WTC11 (cell line): Measurements from ENCODE around the gene OPA1.

Source experiments
- ATF1 ChIP-seq: sonication (generic); formaldehyde crosslinking; IDR thresholded peaks from 2 replicates; pipeline ENCODE4 v1.8.1; 2023; ENCODE audit warnings: mild to moderate bottlenecking, moderate library complexity, missing genetic modification reagents
- CBFB ChIP-seq: sonication (generic); formaldehyde crosslinking; IDR thresholded peaks from 2 replicates; pipeline ENCODE4 v1.8.1; 2022; ENCODE audit warnings: mild to moderate bottlenecking, low read depth, missing genetic modification reagents
- CREB1 ChIP-seq: sonication (generic); formaldehyde crosslinking; IDR thresholded peaks from 2 replicates; pipeline ENCODE4 v1.8.0; 2023; ENCODE audit warnings: mild to moderate bottlenecking, missing genetic modification reagents
- E2F5 ChIP-seq: sonication (generic); formaldehyde crosslinking; IDR thresholded peaks from 2 replicates; pipeline ENCODE4 v1.8.1; 2022; ENCODE audit warnings: mild to moderate bottlenecking, moderate library complexity, missing genetic modification reagents
- ERG ChIP-seq: fragments of 250-450 bp; sonication (Bioruptor Pico); IDR thresholded peaks from 2 replicates; pipeline ENCODE4 v1.8.0; 2021; ENCODE audit warnings: mild to moderate bottlenecking
- SMAD4 ChIP-seq: sonication (generic); formaldehyde crosslinking; IDR thresholded peaks from 2 replicates; pipeline ENCODE4 v1.8.0; 2022; ENCODE audit warnings: mild to moderate bottlenecking, missing genetic modification reagents
- SOX15 ChIP-seq: fragments of 250-450 bp; sonication (Bioruptor Pico); IDR thresholded peaks from 2 replicates; pipeline ENCODE4 v1.9.0; 2021; ENCODE audit warnings: mild to moderate bottlenecking
- ZBTB21 ChIP-seq: sonication (generic); formaldehyde crosslinking; IDR thresholded peaks from 2 replicates; pipeline ENCODE4 v1.8.1; 2023; ENCODE audit warnings: mild to moderate bottlenecking, missing genetic modification reagents, borderline replicate concordance
- TF ChIP-seq, protein P1 (sequence below): fragments of 200-600 bp; IDR thresholded peaks from 2 replicates; pipeline ENCODE4 v1.8.0; 2022; ENCODE audit warnings: antibody characterized with exemption
- TF ChIP-seq, protein P2 (sequence below): sonication (generic); formaldehyde crosslinking; IDR thresholded peaks from 2 replicates; pipeline ENCODE4 v1.8.0; 2023; ENCODE audit warnings: missing genetic modification reagents
- TF ChIP-seq, protein P3 (sequence below): sonication (generic); formaldehyde crosslinking; conservative IDR thresholded peaks from 2 replicates; pipeline ENCODE4 v1.8.1; 2022; ENCODE audit warnings: mild to moderate bottlenecking, missing genetic modification reagents
- TF ChIP-seq, protein P4 (sequence below): sonication (generic); formaldehyde crosslinking; IDR thresholded peaks from 2 replicates; pipeline ENCODE4 v1.8.1; 2023; ENCODE audit warnings: mild to moderate bottlenecking, missing genetic modification reagents, borderline replicate concordance
- TF ChIP-seq, protein P5 (sequence below): sonication (generic); formaldehyde crosslinking; IDR thresholded peaks from 2 replicates; pipeline ENCODE4 v1.8.0; 2023; ENCODE audit warnings: missing genetic modification reagents, mild to moderate bottlenecking, borderline replicate concordance

GRCh38 chr3:193714523-193715137 is 121.6 kb downstream of the OPA1 start:
- TF ChIP-seq, protein P1, sequence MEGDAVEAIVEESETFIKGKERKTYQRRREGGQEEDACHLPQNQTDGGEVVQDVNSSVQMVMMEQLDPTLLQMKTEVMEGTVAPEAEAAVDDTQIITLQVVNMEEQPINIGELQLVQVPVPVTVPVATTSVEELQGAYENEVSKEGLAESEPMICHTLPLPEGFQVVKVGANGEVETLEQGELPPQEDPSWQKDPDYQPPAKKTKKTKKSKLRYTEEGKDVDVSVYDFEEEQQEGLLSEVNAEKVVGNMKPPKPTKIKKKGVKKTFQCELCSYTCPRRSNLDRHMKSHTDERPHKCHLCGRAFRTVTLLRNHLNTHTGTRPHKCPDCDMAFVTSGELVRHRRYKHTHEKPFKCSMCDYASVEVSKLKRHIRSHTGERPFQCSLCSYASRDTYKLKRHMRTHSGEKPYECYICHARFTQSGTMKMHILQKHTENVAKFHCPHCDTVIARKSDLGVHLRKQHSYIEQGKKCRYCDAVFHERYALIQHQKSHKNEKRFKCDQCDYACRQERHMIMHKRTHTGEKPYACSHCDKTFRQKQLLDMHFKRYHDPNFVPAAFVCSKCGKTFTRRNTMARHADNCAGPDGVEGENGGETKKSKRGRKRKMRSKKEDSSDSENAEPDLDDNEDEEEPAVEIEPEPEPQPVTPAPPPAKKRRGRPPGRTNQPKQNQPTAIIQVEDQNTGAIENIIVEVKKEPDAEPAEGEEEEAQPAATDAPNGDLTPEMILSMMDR = no peak
- TF ChIP-seq, protein P2, sequence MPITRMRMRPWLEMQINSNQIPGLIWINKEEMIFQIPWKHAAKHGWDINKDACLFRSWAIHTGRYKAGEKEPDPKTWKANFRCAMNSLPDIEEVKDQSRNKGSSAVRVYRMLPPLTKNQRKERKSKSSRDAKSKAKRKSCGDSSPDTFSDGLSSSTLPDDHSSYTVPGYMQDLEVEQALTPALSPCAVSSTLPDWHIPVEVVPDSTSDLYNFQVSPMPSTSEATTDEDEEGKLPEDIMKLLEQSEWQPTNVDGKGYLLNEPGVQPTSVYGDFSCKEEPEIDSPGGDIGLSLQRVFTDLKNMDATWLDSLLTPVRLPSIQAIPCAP (CRISPR knock-in tag) = no peak
- no peak for TF ChIP-seq SOX15
- TF ChIP-seq, protein P3, sequence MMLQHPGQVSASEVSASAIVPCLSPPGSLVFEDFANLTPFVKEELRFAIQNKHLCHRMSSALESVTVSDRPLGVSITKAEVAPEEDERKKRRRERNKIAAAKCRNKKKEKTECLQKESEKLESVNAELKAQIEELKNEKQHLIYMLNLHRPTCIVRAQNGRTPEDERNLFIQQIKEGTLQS (CRISPR knock-in tag) = no peak
- TF ChIP-seq E2F5 (CRISPR knock-in tag) = no peak
- TF ChIP-seq ATF1 (CRISPR knock-in tag) = no peak
- TF ChIP-seq SMAD4 = no peak
- no peak for TF ChIP-seq ERG (CRISPR knock-in tag)
- TF ChIP-seq, protein P4, sequence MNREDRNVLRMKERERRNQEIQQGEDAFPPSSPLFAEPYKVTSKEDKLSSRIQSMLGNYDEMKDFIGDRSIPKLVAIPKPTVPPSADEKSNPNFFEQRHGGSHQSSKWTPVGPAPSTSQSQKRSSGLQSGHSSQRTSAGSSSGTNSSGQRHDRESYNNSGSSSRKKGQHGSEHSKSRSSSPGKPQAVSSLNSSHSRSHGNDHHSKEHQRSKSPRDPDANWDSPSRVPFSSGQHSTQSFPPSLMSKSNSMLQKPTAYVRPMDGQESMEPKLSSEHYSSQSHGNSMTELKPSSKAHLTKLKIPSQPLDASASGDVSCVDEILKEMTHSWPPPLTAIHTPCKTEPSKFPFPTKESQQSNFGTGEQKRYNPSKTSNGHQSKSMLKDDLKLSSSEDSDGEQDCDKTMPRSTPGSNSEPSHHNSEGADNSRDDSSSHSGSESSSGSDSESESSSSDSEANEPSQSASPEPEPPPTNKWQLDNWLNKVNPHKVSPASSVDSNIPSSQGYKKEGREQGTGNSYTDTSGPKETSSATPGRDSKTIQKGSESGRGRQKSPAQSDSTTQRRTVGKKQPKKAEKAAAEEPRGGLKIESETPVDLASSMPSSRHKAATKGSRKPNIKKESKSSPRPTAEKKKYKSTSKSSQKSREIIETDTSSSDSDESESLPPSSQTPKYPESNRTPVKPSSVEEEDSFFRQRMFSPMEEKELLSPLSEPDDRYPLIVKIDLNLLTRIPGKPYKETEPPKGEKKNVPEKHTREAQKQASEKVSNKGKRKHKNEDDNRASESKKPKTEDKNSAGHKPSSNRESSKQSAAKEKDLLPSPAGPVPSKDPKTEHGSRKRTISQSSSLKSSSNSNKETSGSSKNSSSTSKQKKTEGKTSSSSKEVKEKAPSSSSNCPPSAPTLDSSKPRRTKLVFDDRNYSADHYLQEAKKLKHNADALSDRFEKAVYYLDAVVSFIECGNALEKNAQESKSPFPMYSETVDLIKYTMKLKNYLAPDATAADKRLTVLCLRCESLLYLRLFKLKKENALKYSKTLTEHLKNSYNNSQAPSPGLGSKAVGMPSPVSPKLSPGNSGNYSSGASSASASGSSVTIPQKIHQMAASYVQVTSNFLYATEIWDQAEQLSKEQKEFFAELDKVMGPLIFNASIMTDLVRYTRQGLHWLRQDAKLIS = no peak
- TF ChIP-seq CREB1 (CRISPR knock-in tag) = no peak
- no peak for TF ChIP-seq CBFB (CRISPR knock-in tag)
- TF ChIP-seq, protein P5, sequence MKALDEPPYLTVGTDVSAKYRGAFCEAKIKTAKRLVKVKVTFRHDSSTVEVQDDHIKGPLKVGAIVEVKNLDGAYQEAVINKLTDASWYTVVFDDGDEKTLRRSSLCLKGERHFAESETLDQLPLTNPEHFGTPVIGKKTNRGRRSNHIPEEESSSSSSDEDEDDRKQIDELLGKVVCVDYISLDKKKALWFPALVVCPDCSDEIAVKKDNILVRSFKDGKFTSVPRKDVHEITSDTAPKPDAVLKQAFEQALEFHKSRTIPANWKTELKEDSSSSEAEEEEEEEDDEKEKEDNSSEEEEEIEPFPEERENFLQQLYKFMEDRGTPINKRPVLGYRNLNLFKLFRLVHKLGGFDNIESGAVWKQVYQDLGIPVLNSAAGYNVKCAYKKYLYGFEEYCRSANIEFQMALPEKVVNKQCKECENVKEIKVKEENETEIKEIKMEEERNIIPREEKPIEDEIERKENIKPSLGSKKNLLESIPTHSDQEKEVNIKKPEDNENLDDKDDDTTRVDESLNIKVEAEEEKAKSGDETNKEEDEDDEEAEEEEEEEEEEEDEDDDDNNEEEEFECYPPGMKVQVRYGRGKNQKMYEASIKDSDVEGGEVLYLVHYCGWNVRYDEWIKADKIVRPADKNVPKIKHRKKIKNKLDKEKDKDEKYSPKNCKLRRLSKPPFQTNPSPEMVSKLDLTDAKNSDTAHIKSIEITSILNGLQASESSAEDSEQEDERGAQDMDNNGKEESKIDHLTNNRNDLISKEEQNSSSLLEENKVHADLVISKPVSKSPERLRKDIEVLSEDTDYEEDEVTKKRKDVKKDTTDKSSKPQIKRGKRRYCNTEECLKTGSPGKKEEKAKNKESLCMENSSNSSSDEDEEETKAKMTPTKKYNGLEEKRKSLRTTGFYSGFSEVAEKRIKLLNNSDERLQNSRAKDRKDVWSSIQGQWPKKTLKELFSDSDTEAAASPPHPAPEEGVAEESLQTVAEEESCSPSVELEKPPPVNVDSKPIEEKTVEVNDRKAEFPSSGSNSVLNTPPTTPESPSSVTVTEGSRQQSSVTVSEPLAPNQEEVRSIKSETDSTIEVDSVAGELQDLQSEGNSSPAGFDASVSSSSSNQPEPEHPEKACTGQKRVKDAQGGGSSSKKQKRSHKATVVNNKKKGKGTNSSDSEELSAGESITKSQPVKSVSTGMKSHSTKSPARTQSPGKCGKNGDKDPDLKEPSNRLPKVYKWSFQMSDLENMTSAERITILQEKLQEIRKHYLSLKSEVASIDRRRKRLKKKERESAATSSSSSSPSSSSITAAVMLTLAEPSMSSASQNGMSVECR (CRISPR knock-in tag) = no peak
- TF ChIP-seq ZBTB21 = no peak
